ENCODE data around the gene ADAD2. TPM values are rescaled to one million over a fixed set of nuclear protein-coding genes. Genes with fewer than 3 reads are reported as not detected.

ADAD2 gene
- not detected for total RNA-seq

- Histone ChIP-seq H3K4me3 (ENCODE audit: low read length) (no peak within 1 kb of the TSS), H3K27me3 (ENCODE audit: insufficient read depth, low read length) (no peaks in the 10 kb centered on the region), H3K9me3 (ENCODE audit: low read depth, low read length) (no peaks in the 10 kb centered on the region), H3K4me1 (ENCODE audit: insufficient read depth, low read length) (peaks cover 15% of the 10 kb centered on the region)
These were observed at the start of gene ADAD2 for GRCh38 chr16:84190731-84191388. TSS of gene ADAD2 (plus strand) at chr16:84191157. CDS start at chr16:84191231, 74 bp downstream.

GRCh38 chr16:84143081-84143480, 47.9 kb upstream of the ADAD2 start:
- H3K4me1 ChIP-seq (ENCODE audit: insufficient read depth, low read length), result peaks cover 9% of the 10 kb centered on the region
- H3K27me3 ChIP-seq (ENCODE audit: insufficient read depth, low read length), result peaks cover 4% of the 10 kb centered on the region
- no peaks in the 10 kb centered on the region for H3K9me3 ChIP-seq (ENCODE audit: low read depth, low read length)
- H3K4me3 ChIP-seq (ENCODE audit: low read length), result no peak overlapping the region

- peaks cover 4% of the 10 kb centered on the region for H3K27me3 ChIP-seq (ENCODE audit: insufficient read depth, low read length)
- no peak overlapping the region for H3K4me3 ChIP-seq (ENCODE audit: low read length)
- no peaks in the 10 kb centered on the region for H3K9me3 ChIP-seq (ENCODE audit: low read depth, low read length)
- H3K4me1 ChIP-seq (ENCODE audit: insufficient read depth, low read length), result peaks cover 9% of the 10 kb centered on the region
These were observed 47.2 kb upstream of the ADAD2 start for GRCh38 chr16:84143784-84144199.

- peaks cover 9% of the 10 kb centered on the region for H3K4me1 ChIP-seq (ENCODE audit: insufficient read depth, low read length)
- H3K9me3 ChIP-seq (ENCODE audit: low read depth, low read length), result no peaks in the 10 kb centered on the region
- H3K27me3 ChIP-seq (ENCODE audit: insufficient read depth, low read length), result peaks cover 4% of the 10 kb centered on the region
- peak overlapping the region; percentile 58 for H3K4me3 ChIP-seq (ENCODE audit: low read length)
These were observed 46.6 kb upstream of the ADAD2 start for GRCh38 chr16:84144209-84144858.

- Histone ChIP-seq H3K4me1 (ENCODE audit: insufficient read depth, low read length) (peaks cover 9% of the 10 kb centered on the region), H3K4me3 (ENCODE audit: low read length) (peak within 1 kb of the TSS; percentile 58), H3K9me3 (ENCODE audit: low read depth, low read length) (no peaks in the 10 kb centered on the region), H3K27me3 (ENCODE audit: insufficient read depth, low read length) (peaks cover 4% of the 10 kb centered on the region)
These were observed 45.9 kb upstream of the ADAD2 start, which contains the start of the genes DNAAF1 and HSDL1 for GRCh38 chr16:84144859-84145639. TSS of gene DNAAF1 (plus strand) at chr16:84145308. CDS start at chr16:84145441, 133 bp downstream. TSS of gene HSDL1 (minus strand) at chr16:84145177. CDS start at chr16:84131321, 13,856 bp downstream.

- peaks cover 4% of the 10 kb centered on the region for H3K27me3 ChIP-seq (ENCODE audit: insufficient read depth, low read length)
- no peaks in the 10 kb centered on the region for H3K4me1 ChIP-seq (ENCODE audit: insufficient read depth, low read length)
- H3K4me3 ChIP-seq (ENCODE audit: low read length), result no peak overlapping the region
These were observed 40.0 kb upstream of the ADAD2 start for GRCh38 chr16:84150926-84151325.

GRCh38 chr16:84153660-84154214, 37.2 kb upstream of the ADAD2 start:
- H3K27me3 ChIP-seq (ENCODE audit: insufficient read depth, low read length), result no peaks in the 10 kb centered on the region
- no peaks in the 10 kb centered on the region for H3K9me3 ChIP-seq (ENCODE audit: low read depth, low read length)
- H3K4me3 ChIP-seq (ENCODE audit: low read length), result no peak overlapping the region
- no peaks in the 10 kb centered on the region for H3K4me1 ChIP-seq (ENCODE audit: insufficient read depth, low read length)

More at GRCh38 chr16:84150926-84151325, 40.0 kb upstream of the ADAD2 start:
- no peaks in the 10 kb centered on the region for H3K9me3 ChIP-seq (ENCODE audit: low read depth, low read length)

GRCh38 chr16:84155226-84155625, 35.7 kb upstream of the ADAD2 start:
- H3K27me3 ChIP-seq (ENCODE audit: insufficient read depth, low read length), result peaks cover 9% of the 10 kb centered on the region
- no peaks in the 10 kb centered on the region for H3K9me3 ChIP-seq (ENCODE audit: low read depth, low read length)
- H3K4me3 ChIP-seq (ENCODE audit: low read length), result no peak overlapping the region
- H3K4me1 ChIP-seq (ENCODE audit: insufficient read depth, low read length), result no peaks in the 10 kb centered on the region

- H3K4me1 ChIP-seq (ENCODE audit: insufficient read depth, low read length), result no peaks in the 10 kb centered on the region
- peaks cover 9% of the 10 kb centered on the region for H3K27me3 ChIP-seq (ENCODE audit: insufficient read depth, low read length)
- H3K4me3 ChIP-seq (ENCODE audit: low read length), result no peak overlapping the region
- H3K9me3 ChIP-seq (ENCODE audit: low read depth, low read length), result no peaks in the 10 kb centered on the region
These were observed 35.2 kb upstream of the ADAD2 start for GRCh38 chr16:84155771-84156170.

GRCh38 chr16:84156342-84156784, 34.6 kb upstream of the ADAD2 start:
- Histone ChIP-seq H3K27me3 (ENCODE audit: insufficient read depth, low read length) (peaks cover 9% of the 10 kb centered on the region), H3K9me3 (ENCODE audit: low read depth, low read length) (no peaks in the 10 kb centered on the region), H3K4me3 (ENCODE audit: low read length) (no peak overlapping the region), H3K4me1 (ENCODE audit: insufficient read depth, low read length) (no peaks in the 10 kb centered on the region)

GRCh38 chr16:84159007-84159406, 31.9 kb upstream of the ADAD2 start:
- Histone ChIP-seq H3K4me1 (ENCODE audit: insufficient read depth, low read length) (no peaks in the 10 kb centered on the region), H3K4me3 (ENCODE audit: low read length) (no peak overlapping the region), H3K9me3 (ENCODE audit: low read depth, low read length) (no peaks in the 10 kb centered on the region), H3K27me3 (ENCODE audit: insufficient read depth, low read length) (peaks cover 9% of the 10 kb centered on the region)

- Histone ChIP-seq H3K9me3 (ENCODE audit: low read depth, low read length) (no peaks in the 10 kb centered on the region), H3K27me3 (ENCODE audit: insufficient read depth, low read length) (peaks cover 9% of the 10 kb centered on the region), H3K4me1 (ENCODE audit: insufficient read depth, low read length) (no peaks in the 10 kb centered on the region), H3K4me3 (ENCODE audit: low read length) (no peak overlapping the region)
These were observed 31.2 kb upstream of the ADAD2 start for GRCh38 chr16:84159800-84160199.

- no peak overlapping the region for H3K4me3 ChIP-seq (ENCODE audit: low read length)
- H3K27me3 ChIP-seq (ENCODE audit: insufficient read depth, low read length), result peaks cover 12% of the 10 kb centered on the region
- H3K4me1 ChIP-seq (ENCODE audit: insufficient read depth, low read length), result no peaks in the 10 kb centered on the region
- no peaks in the 10 kb centered on the region for H3K9me3 ChIP-seq (ENCODE audit: low read depth, low read length)
These were observed 29.9 kb upstream of the ADAD2 start for GRCh38 chr16:84161037-84161436.

GRCh38 chr16:84161801-84162200, 29.2 kb upstream of the ADAD2 start:
- Histone ChIP-seq H3K4me1 (ENCODE audit: insufficient read depth, low read length) (no peaks in the 10 kb centered on the region), H3K9me3 (ENCODE audit: low read depth, low read length) (no peaks in the 10 kb centered on the region), H3K27me3 (ENCODE audit: insufficient read depth, low read length) (peaks cover 12% of the 10 kb centered on the region), H3K4me3 (ENCODE audit: low read length) (no peak overlapping the region)

- Histone ChIP-seq H3K4me1 (ENCODE audit: insufficient read depth, low read length) (no peaks in the 10 kb centered on the region), H3K27me3 (ENCODE audit: insufficient read depth, low read length) (peaks cover 3% of the 10 kb centered on the region), H3K4me3 (ENCODE audit: low read length) (no peak overlapping the region), H3K9me3 (ENCODE audit: low read depth, low read length) (no peaks in the 10 kb centered on the region)
These were observed 25.2 kb upstream of the ADAD2 start for GRCh38 chr16:84165746-84166145.

Measured in mononuclear cell (primary cell).